HG02852 (cell line): ENCODE results near the gene NHLRC4.
A peak's percentile ranks its signal among the peaks of the same experiment; 100 is the strongest.

Source experiments
- ATAC-seq: cut with Tn5 transposase; IDR thresholded peaks from one replicate; pipeline ENCODE4 v1.9.1; 2021; ENCODE audit warnings: mild to moderate bottlenecking, moderate library complexity; ENCODE audit not compliant: unreplicated experiment

Gene NHLRC4, protein sequence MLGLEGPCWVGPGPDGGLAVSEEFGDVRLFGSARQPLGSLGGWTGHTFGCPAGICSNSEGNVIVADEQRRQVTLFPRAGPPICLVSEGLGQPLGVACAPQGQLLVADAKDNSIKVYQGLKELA

DNA sequence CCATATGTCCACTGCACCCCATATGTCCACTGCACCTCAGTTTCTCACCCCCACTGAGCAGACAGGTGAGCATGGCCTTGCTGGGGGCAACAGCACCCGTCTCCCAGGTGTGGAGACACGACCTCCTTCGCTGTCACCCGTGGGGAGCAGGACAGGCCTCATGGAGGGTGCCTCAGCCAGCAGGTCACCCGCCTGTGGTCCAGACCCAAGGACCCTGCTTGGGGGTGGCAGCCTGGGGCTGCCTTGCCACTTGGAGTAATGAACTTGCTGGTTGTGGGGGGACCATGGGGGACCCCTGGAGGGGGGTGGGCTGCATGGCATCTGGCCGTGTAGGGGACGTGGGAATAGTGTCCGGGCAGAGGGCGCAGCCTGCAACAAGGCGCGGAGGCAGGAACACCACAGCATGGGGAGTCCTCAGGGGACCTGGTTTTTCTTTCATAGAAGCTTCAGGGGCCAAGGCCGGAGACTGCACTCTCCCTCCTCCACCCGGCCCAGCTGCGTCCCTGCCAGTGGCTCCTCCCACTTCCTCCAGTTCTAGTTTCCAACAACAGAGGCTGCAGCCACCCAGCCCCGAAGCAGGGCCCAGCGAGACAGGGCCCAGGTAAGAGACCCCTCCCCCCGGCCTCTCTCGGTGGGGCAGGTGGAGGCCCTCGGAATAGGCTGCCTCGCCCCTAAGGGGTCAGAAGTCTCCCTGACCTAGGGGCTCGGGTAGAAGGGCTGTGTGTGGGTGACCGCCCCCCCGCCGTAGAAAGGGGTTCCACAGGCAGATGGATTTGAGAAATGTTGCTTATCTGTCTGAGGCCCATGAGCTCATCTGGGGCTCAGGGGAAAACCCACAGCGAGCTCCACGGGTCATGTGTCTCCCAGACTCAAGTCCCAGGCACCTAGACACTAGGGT, at the start of gene NHLRC4:
NHLRC4 (plus strand) TSS at position 531 of the 898 bp plus-strand sequence. CDS start 1,043 bp downstream, outside the sequence.
- no peak for ATAC-seq

DNA sequence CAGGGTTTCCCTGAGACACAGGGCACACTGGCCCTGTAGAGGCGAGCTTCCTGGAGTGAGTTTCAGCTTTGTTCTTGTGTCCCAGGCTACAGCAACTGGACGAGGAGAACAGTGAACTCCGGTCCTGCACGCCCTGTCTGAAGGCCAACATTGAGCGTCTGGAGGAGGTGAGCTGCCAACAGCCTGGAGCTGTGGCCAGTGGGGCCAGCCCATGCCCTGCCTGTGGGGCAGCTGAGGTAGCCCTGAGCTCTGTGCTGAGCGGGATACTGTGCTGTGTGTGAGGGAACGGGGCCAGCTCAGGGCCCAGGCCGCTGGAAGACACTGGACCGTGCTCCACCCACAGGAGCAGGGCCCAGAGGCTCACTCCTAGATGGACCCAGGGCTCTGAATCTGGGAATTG, 47.9 kb upstream of the NHLRC4 start:
- no peak for ATAC-seq

DNA sequence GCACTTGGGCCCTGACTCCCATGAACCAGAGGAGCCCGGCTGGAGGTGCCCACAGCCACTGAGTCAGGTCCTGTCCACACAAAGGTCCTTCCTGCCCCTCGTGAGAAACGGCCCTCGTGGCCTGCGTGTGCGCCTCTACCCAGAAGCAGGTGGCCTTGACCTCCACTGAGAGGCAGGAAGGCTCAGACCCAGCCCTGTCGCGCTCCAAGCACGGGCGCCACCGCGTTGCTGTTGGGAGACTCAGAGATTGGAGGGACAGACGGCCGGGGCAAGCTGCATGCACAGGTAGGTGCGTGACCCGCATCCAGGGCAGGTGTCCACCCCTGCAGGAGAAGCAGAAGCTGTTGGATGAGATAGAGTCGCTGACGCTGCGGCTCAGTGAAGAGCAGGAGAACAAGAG, 47.4 kb upstream of the NHLRC4 start:
- ATAC-seq = no peak

DNA sequence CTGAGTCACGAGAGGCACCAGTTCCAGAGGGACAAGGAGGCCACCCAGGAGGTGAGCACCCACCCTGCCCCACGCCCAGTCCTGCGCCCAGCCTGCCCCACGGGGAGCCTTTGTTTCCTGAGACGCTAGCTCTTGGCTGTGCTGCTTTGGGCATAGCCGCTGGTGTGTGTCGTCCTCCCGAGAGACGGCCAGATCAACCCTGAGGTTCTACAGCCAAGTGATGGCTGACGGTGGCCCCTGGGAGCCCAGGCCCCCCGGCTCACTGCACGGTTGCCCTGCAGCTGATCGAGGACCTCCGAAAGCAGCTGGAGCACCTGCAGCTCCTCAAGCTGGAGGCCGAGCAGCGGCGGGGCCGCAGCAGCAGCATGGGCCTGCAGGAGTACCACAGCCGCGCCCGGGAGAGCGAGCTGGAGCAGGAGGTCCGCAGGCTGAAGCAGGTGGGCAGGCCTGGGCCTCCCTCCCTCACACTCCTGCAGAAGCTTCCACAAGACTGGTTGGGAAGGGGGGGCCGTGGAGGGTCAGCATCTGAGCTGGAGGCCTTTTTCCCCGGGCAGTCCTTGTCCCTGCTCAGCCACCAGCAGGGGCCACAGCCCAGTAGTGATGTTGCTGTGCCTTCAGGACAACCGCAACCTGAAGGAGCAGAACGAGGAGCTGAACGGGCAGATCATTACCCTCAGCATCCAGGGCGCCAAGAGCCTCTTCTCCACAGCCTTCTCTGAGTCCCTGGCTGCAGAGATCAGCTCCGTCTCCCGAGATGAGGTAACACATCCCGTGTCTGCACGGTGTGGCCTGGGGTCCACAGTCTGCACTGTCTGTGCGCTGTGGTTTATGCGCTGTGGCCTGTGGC, 46.7 kb upstream of the NHLRC4 start:
- no peak for ATAC-seq

DNA sequence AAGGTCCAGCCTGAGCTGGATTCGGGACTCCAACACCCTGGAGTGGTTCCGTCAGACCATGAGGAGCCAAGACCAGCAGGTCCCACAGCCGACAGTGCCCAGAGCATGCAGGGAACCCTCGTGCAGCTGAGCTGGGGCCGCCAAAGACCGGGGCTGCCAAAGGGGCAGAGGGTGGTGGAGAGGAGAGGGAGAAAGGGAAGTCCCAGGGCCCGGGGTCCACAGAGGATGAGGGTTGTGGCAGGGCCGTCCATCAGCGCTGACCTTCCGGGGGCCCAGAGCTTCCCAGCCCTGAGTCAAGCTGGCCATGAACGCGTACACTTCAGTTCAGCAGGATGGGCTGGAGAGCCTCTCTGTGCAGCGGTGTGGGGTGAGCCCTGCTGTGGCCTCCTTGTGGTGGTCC, 46.0 kb upstream of the NHLRC4 start:
- ATAC-seq = no peak

DNA sequence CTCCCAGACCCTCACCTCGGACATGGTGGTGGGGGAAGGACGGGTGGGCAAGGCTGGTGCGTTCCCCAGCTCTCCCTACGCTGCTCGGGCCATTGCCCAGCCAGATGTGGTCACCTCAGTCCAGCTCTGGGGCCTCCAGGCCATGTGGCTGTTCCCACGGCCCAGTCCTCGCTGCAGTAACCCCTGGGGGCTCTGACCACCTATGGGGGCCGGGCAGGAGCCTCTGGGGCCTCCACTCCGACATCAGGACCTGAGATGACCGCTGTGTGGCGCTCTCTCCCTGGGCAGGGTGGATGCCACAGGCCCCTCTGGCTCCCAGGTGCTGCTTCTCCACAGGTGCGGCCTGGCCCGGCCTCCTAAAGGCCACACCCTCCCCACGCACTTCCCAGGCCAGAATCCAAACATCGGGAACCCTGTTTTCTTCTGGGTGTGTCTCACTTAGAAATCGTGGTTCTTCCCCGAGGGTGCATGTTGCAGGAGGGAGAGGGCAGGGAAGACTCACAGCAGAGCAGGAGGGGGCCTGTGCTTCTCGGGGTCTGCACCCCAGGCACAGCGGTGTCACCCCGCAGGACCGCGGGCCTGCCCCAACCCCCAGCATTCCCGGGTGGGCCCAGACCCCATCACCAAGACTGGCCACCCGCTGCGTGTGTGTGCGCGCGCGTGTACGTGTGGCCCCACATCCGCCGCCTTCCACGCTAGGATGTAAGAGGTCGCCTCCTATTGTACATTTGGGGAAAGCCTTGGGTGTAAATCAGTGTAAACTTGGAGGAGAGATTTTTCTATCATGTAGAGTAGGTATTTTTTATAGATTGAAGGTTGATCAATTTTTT, 45.2 kb upstream of the NHLRC4 start:
- no peak for ATAC-seq

DNA sequence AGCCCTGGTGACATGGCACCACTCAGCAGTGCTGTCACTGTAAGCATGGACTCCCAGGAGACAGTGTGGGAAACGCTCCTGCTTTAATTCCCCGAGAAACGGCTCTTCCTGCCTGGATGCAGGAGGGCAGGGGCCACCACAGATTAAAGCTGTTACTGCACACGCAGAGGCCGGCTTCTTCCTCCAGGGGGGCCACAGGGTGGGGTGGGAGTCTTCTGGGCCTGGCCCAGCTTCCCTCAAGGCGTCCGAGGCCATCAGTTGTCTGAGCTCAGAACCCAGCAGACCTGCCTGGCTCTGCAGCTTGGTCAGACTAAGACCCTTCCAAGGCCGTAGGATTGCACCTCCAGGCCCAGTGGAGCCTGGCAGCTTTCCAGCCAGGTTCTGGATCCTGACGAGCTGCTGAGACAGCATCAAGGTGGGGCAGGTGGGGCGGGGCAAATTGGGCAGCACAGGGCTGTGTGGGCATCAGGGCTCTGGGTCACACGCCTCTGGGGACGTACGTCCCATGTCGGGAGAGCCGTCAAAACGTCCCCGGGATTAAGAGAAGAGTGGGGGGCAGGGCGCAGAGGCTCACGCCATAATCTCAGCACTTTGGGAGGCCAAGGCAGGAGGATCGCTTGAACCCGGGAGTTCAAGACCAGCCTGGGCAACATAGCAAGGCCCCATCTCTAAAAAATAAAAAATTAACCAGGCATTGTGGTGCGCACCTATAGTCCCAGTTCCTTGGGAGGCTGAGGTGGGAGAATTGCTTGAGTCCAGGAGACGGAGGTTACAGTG, 44.3 kb upstream of the NHLRC4 start:
- no peak for ATAC-seq

DNA sequence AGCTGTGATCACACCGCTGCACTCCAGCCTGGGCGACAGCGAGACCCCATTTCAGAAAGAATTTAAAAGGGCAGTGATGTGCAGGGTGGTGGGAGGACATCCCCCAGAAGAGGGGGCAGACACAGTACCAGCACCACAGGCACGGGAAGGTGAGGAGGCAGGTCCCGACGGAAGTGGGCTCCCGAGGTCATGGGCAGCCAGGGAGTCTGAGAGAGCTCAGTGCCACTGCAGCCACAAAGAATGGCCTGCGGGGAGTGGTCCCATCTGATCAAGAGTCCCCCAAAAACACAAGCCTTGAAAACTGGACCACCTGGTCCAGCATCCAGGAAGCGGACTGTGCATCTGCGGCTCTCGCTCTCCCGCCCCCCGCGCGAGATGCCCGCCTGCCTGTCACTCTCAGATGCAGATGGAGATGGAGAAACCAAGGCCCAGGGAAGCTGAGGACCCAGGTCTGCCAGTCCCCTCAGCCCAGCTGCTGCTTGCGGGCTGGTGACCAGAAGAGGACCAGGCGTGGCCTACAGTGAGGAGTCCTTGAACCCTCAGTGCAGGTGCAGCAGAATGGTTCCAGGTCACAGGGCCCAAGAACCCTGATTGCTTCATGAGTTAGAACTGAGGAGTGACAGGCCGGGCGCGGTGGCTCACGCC, 43.6 kb upstream of the NHLRC4 start:
- no peak for ATAC-seq

DNA sequence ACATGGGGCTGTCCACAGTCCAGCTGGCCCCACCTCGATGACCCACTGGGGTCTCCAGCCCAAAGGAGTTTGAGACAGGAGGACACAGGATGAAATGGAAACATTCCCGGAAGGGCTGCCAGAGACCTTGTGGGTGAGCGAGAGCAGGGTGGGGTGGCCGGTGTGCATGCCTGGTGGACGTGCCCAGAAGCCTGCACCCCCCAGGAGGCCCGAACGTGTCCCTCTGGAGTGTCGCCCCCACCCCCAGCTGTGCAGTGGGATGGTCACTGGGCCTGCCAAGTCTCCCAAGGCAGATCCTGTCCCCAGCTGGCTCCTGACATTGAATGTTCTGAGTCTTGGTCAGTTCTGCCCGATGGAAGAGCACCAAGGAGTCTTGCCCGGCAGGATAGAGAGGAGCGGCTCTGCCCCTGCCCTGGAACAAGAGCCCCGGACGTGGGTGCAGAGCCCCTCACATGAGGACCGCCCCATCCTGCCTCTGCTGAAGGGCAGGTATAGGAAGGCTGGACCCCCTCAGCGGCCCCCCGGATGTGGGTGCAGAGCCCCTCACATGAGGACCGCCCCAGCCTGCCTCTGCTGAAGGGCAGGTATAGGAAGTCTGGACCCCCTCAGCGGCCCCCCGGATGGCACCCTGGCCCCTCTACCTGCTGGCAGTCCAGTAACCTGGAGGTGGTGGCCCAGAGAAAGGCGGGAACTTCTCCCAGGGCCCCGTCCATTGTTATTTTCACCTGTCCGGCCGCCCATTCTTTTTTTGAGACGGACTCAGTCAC, 42.3 kb upstream of the NHLRC4 start:
- ATAC-seq = no peak

DNA sequence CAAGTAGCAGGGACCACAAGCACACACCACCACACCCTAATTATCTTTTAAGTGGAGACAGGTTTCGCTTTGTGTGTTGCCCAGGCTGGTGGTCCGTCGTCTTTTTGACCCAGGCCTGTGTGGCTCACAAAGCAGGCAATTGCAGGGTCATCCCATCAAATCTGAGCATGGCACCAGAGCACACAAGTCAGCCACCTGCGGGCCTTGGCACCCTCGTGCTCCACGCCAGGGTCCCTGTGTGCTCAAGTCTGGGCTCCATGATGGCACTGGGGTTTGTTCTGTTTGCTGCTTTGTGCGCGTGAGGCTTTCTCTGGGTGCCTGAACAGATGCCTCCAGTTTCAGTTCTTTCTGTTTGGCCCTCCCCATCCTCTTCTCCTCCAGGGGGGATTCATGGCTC, 41.7 kb upstream of the NHLRC4 start:
- no peak for ATAC-seq

DNA sequence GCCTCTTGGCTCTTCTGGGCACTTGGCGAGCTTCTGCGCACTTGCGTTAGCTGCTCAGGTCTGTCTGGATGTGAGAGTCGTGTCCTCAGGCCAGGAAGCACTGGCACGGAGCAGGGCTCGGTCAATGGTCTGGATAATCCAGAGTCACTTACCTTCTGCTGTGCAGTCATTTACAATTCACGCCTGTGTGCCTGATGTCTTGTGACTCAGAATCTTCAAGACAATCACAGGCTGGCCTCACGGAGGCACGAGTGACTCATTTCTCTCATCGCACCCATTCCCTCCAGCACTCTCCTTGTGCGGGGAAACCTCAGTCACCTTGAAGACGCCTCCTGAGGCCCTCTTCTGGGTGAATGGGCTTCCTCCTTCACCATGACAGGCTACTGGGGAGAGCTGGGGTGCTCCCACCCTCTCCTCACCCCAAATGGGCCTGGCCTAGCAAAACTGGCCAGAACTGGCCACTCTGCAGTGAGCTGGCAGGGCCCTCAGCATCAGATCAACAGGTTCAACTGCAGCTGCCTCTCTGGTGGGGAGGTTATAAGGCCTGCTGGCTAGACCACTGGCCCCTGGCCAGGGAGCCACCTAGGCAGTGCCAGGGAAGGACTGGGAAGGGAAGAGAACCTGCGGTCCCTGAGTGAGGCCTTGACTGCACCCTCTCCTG, 41.2 kb upstream of the NHLRC4 start:
- no peak for ATAC-seq

DNA sequence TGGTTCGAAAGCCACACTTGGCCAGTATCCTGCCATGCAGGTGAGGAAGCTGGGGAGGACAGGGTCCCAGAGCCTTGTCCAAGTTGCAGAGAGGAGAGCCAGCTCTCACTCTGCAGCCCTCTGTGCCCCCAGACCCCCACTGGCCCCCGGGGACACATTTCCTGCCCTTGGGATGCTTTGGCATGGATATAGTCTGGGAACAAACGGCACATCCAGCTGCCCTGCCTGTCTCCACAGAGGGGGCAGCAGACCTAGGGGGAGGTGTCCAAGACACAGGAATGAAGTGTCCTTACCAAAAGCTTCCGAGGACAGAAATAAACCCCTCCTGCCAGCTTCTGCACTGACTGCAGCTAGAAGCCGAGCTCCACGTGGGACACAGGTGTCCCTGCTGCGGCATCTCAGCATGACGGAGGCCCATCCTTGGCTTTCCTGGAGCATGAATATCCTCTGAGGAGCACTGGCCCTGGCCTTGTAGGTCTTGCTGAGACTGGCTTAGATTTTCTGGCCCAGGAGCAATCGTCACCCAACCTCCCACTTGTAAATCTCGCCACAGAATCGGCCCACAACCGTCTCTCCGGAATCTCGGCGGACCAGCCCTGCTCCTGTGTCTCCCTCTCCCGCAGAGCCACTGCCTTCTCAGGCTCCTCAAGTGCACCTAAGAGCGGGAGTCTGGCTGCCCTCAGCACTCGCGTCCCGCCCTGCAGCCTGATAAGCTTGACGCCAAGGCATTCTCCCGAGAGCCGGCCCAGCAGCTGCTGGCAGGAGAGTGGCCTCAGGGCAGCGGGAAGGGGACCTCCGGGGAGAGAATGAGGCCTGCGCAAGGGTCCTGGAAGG, 40.4 kb upstream of the NHLRC4 start:
- ATAC-seq = no peak

DNA sequence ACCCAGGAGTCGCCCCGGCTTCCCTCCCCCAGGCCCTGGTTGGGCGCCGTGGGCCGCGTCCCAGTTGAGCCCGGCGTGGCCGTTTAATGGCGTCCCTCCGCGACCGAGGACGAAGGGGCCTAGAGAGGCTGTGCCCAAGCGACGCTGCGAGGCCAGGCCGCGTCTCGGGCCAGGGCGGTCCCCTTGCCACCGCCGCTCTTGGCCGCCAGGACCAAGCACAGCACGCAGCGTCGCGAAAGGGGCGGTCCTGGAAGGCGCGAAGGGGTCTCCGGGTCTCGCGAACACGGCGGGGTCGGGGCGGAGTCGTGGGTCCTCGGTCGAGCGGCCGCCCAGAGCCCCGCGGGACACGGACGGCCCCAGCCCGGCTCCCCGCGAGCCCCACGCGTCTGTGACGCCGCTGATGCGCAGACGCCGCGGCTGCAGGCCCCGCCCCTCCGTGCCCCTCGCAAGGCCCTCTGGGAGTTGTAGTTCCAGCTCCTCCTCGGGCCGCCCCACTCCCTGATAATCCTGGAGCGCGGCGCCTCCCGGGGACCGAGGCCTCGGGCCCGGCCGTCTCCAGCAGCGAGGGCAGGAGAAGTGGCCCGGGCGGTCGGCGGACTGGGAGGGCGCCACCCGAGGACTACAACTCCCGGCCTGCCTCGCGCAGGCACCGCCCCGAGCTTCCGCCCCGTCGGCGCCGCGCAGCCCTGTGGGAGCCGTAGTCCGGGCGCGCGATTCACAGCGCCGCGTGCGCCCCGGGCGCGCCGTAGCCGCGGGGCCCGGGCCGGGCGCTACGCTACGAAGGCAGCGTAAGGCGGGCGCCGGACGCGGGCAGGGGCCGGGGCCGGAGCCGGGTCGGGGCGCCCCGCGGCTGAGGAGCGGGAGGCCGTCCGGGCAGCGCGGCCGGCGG, 39.5 kb upstream of the NHLRC4 start, which contains the start of gene CAPN15:
CAPN15 (plus strand) TSS at position 698 of the 889 bp plus-strand sequence. CDS start 19,127 bp downstream, outside the sequence.
- ATAC-seq = peak; percentile 68

DNA sequence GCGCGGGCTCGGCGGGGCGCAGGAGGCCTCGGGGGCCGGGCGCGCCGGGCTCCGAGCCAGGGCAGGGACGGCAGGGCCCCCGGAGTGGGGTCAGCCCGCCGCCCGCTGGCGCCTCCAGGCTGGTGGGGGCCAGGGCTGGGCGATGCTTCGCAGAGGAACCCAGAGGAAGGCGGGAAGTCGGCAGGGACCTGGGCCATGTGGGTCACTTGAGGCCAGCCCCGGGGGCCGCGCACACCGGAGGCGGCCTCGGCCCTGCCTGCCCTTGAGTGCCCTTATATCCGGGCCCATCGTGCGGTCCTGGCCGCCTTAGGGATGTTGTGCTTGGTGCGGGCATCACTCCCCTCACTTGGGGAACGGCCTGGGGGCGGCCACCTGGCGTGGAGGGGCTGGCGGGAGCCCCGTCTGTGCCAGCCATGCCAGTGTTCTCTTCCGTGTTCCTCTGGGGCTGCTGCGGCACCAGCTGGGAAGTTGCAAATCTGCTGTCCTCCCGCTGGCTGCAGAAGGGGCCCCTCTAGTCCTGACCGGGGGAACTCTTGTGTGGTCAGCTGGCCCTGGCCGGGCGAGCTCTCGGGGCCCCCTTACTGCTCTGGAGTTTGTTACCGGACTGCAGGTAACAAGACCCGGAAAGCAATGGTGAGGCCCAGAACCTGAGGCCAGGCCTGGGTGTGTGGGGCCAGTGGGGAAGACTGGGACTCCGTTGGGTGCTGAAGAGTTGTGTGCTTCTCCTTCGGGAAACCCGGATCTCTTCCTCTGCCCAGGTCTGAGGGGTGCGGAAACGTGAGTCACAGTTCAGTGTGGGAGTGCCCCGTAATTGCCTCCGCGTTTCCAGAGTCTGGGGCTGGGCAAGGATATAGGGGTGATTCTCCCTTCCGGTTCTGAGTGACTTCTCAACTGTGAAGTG, 38.4 kb upstream of the NHLRC4 start:
- ATAC-seq = no peak

DNA sequence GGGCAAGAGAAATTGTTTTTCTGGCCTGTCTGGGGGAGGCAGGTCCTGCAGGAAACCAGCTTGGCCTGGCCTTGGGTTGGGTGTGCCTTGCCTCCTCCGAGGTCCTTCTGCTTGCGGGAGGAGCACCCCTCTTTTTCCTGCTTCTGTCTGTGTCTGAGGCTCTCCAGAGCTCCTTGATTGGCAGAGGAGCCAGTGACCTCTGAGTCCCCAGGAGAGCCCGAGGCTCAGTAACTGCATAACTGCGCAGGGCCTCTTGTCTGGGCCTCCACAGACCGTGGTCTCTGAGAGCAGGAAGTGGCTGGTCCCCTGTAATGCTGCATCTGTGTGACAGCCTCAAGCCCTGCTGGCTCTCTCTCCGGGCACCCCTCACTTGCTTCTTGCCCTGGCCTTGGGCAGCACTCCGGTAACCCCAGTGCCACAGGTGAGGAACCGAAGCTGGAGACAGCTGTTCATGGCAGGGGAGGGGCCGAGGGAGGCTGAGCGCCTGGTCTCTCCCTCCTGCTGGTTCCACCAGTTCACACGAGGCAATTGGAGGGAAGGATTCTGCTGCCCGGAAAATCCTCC, 37.7 kb upstream of the NHLRC4 start:
- no peak for ATAC-seq
